Measurements from ENCODE around the gene CNGB1.
A peak's percentile ranks its signal among the peaks of the same experiment; 100 is the strongest.

CNGB1 gene

DNA sequence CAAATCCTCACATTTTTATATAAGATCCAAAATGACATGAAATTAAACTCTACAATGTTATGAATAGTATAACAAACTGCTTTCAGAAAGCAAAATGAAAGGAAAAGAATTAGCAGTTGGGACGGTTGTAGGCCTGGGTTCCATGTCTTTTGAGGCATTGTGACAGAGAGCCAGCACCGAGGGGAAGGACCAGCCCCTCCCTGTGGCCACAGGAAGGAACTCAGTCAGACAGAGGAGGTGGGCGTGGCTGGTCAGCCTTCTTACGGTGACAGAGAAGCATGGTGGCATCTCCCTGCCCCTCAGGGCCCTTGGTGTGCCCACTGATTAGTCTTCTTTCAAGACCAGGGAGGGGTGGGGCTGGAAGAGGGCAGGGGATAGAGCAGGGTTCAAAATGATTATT, 23.9 kb upstream of the CNGB1 start:
- Histone ChIP-seq H3K4me2 (ENCODE audit: low read length) (no peak overlapping the region), H3K9me3 (ENCODE audit: low read length) (no peaks in the 10 kb centered on the region), H2AFZ (ENCODE audit: low read length) (no peak overlapping the region), H3K9ac (ENCODE audit: low read length) (no peak overlapping the region), H3K4me3 (ENCODE audit: low read depth, low read length, poor library complexity, severe bottlenecking) (no peak overlapping the region), H3F3A (ENCODE audit: insufficient read depth, low read length) (no peaks in the 10 kb centered on the region), H3K4me1 (ENCODE audit: insufficient read depth, low read length, severe bottlenecking) (peaks cover 11% of the 10 kb centered on the region), H3K27me3 (ENCODE audit: insufficient read depth, low read length) (0 out of 2 replicates have a peak, but pooled peaks cover 6% of the 10 kb centered on the region), H3K79me2 (ENCODE audit: insufficient read depth, low read length) (no peaks in the 10 kb centered on the region), H3K36me3 (ENCODE audit: insufficient read depth, low read length) (peaks cover 19% of the 10 kb centered on the region), H3K9me2 (ENCODE audit: low read depth, low read length) (no peaks in the 10 kb centered on the region), H4K20me1 (ENCODE audit: insufficient read depth, low read length) (no peaks in the 10 kb centered on the region), H3K27ac (ENCODE audit: low read depth, low read length, poor library complexity, severe bottlenecking) (no peak overlapping the region)
- TF ChIP-seq EZH2 (IDR thresholded peaks at IDR 0.05; ENCODE audit: borderline replicate concordance, low read length), result no peak
- TF ChIP-seq, protein P1, sequence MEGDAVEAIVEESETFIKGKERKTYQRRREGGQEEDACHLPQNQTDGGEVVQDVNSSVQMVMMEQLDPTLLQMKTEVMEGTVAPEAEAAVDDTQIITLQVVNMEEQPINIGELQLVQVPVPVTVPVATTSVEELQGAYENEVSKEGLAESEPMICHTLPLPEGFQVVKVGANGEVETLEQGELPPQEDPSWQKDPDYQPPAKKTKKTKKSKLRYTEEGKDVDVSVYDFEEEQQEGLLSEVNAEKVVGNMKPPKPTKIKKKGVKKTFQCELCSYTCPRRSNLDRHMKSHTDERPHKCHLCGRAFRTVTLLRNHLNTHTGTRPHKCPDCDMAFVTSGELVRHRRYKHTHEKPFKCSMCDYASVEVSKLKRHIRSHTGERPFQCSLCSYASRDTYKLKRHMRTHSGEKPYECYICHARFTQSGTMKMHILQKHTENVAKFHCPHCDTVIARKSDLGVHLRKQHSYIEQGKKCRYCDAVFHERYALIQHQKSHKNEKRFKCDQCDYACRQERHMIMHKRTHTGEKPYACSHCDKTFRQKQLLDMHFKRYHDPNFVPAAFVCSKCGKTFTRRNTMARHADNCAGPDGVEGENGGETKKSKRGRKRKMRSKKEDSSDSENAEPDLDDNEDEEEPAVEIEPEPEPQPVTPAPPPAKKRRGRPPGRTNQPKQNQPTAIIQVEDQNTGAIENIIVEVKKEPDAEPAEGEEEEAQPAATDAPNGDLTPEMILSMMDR (IDR thresholded peaks at IDR 0.05; ENCODE audit: low read length), result peak; percentile 32; the same call in 1 of the 2 replicates

DNA sequence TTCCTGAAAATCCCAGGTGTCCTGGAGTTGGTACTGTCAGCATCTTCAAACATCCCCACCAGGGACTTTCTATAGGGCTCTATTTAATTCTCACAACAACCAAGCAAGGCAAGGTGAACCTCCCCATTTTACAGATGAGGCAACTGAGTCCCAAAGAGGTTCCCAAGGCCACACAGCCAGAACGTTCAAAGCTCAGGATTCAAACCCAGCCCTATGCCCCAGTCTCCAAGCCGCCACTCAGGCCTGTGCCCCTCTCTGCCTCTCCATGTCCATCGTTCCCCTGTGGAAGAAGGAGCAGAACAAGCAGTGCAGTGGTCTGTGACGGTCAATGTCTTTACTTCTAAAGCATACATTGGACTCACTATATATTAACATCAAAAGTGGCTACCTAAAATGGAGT, 23.4 kb upstream of the CNGB1 start:
- Histone ChIP-seq H3K27ac (ENCODE audit: low read depth, low read length, poor library complexity, severe bottlenecking) (no peak overlapping the region), H3K4me2 (ENCODE audit: low read length) (no peak overlapping the region), H4K20me1 (ENCODE audit: insufficient read depth, low read length) (no peaks in the 10 kb centered on the region), H3K4me1 (ENCODE audit: insufficient read depth, low read length, severe bottlenecking) (peaks cover 7% of the 10 kb centered on the region), H3K4me3 (ENCODE audit: low read depth, low read length, poor library complexity, severe bottlenecking) (no peak overlapping the region), H3K9ac (ENCODE audit: low read length) (no peak overlapping the region), H2AFZ (ENCODE audit: low read length) (no peak overlapping the region), H3K36me3 (ENCODE audit: insufficient read depth, low read length) (peaks cover 19% of the 10 kb centered on the region), H3K79me2 (ENCODE audit: insufficient read depth, low read length) (no peaks in the 10 kb centered on the region), H3K9me2 (ENCODE audit: low read depth, low read length) (no peaks in the 10 kb centered on the region), H3K9me3 (ENCODE audit: low read length) (no peaks in the 10 kb centered on the region), H3F3A (ENCODE audit: insufficient read depth, low read length) (no peaks in the 10 kb centered on the region), H3K27me3 (ENCODE audit: insufficient read depth, low read length) (0 out of 2 replicates have a peak, but pooled peaks cover 6% of the 10 kb centered on the region)
- TF ChIP-seq EZH2 (IDR thresholded peaks at IDR 0.05; ENCODE audit: borderline replicate concordance, low read length), result no peak
- TF ChIP-seq, protein P1 (IDR thresholded peaks at IDR 0.05; ENCODE audit: low read length), result no peak

DNA sequence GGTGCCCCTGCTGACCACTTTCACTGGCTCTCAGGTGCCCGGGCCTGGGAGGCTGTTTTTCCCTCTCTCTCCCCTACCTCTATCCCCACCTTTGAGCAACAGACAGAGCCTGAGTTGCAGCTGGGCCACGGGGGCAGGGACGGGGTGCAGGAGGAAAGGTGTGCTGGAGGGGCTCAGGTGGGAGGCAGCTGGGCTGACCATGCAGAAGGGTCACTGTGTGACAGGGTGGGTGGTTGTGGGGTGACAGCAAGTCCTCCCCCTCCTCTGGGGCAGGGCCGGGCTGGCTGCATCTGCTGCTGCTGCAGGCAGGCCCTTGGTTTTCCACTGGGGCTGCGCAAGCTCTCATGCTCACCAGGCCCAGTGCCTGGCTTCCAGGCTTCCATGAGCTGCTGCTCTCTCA, 23.0 kb upstream of the CNGB1 start:
- H3K27me3 ChIP-seq (ENCODE audit: insufficient read depth, low read length), result 0 out of 2 replicates have a peak, but pooled peaks cover 6% of the 10 kb centered on the region
- H2AFZ ChIP-seq (ENCODE audit: low read length), result no peak overlapping the region
- H3K36me3 ChIP-seq (ENCODE audit: insufficient read depth, low read length), result peaks cover 19% of the 10 kb centered on the region
- no peak overlapping the region for H3K27ac ChIP-seq (ENCODE audit: low read depth, low read length, poor library complexity, severe bottlenecking)
- no peak overlapping the region for H3K4me3 ChIP-seq (ENCODE audit: low read depth, low read length, poor library complexity, severe bottlenecking)
- TF ChIP-seq EZH2 (IDR thresholded peaks at IDR 0.05; ENCODE audit: borderline replicate concordance, low read length), result no peak
- TF ChIP-seq, protein P1 (IDR thresholded peaks at IDR 0.05; ENCODE audit: low read length), result no peak
- H3F3A ChIP-seq (ENCODE audit: insufficient read depth, low read length), result no peaks in the 10 kb centered on the region
- H3K9me3 ChIP-seq (ENCODE audit: low read length), result no peaks in the 10 kb centered on the region
- H3K9me2 ChIP-seq (ENCODE audit: low read depth, low read length), result no peaks in the 10 kb centered on the region
- H3K9ac ChIP-seq (ENCODE audit: low read length), result no peak overlapping the region
- H4K20me1 ChIP-seq (ENCODE audit: insufficient read depth, low read length), result no peaks in the 10 kb centered on the region
- no peaks in the 10 kb centered on the region for H3K79me2 ChIP-seq (ENCODE audit: insufficient read depth, low read length)
- H3K4me2 ChIP-seq (ENCODE audit: low read length), result no peak overlapping the region
- H3K4me1 ChIP-seq (ENCODE audit: insufficient read depth, low read length, severe bottlenecking), result peaks cover 2% of the 10 kb centered on the region

Measured in OCI-LY1 (cell line).